GM18873 (cell line): ENCODE results near the gene PPM1L.
"Not testable (repeated sequence)": the region's sequence is repeated elsewhere in the genome, so short reads cannot be mapped to it uniquely, and the experiment has no call there.

Experiments
- ATAC-seq: cut with Tn5 transposase; IDR thresholded peaks from one replicate; pipeline ENCODE4 v1.9.1; 2021; ENCODE audit warnings: mild to moderate bottlenecking, moderate library complexity, moderate number of reproducible peaks; ENCODE audit not compliant: unreplicated experiment, low FRiP score

PPM1L gene

GRCh38 chr3:160755776-160756304, at the start of gene PPM1L:
PPM1L (plus strand) TSS chr3:160756231.
- ATAC-seq = peak; percentile 53

DNA sequence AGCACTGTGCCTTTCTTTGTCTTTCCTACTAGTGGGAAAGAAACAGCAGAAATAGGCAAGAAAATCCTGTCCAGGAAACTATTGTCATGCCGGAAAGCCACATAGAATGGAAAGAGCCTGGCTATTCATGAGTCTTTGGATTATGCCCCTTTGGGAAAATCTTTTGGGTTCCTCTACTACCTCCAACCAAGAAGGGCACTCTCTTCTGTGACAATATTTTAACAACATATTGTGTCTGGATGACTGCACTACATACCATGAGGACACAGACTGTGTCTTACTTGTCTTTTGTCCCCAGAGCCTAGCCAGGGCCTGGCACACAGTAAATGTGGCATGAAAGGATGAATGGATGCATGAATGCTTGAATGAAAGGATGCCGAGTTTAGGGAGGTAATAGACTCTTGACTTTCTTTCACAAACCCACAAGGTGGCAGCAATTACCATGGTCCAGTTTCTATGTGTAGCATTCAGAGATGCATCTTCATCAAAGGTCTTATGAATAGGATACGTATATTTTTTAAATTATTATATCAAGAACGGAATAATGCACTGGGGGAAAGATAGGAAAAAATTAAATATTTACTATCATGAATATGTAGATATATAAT, 48.7 kb upstream of the PPM1L start:
- peak; percentile 69 for ATAC-seq

DNA sequence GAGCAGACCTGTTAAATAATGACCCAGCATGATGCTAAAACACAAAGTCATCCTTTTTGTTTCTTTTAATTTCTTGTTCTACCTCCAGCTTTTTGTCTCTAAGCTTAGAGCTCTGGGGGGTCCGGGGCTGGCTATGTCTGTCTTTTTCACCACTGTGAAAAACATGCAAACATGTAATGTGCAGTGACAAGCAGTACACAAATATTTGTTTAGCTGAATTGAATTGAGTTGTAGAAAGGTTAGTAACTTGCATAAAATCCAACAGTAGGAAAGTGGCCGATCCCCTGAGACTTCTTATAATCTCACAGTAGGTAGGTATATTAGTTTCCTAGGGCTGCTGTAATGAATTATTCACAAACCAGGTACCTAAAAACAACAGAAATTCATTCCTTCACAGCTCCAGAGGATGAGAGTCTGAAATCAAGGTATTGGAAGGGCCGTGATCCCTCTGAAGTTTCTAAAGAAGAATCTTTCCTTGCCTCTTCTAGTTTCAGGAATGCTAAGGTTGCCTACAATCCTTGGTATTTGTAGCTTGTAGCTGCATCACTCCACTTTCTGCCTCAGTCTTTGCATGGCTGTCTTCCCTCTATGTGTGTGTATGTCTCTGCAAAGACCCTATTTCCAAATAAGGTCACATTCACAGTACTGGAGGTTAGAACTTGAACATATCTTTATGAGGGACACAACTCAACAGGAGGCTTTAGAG, 46.4 kb upstream of the PPM1L start:
- ATAC-seq = no peak

DNA sequence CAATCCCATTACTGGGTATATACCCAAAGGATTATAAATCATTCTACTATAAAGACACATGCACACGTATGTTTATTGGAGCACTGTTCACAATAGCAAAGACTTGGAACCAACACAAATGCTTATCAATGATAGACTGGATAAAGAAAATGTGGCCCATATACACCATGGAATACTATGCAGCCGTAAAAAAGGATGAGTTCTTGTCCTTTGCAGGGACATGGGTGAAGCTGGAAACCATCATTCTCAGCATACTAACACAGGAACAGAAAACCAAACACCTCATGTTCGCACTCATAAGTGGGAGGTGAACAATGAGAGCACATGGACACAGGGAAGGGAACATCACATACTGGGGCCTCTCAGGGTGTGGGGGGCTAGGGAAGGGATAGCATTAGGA, 42.9 kb upstream of the PPM1L start:
- not testable (repeated sequence) for ATAC-seq

- no peak for ATAC-seq
These were observed 36.3 kb upstream of the PPM1L start for GRCh38 chr3:160719710-160720109.

DNA sequence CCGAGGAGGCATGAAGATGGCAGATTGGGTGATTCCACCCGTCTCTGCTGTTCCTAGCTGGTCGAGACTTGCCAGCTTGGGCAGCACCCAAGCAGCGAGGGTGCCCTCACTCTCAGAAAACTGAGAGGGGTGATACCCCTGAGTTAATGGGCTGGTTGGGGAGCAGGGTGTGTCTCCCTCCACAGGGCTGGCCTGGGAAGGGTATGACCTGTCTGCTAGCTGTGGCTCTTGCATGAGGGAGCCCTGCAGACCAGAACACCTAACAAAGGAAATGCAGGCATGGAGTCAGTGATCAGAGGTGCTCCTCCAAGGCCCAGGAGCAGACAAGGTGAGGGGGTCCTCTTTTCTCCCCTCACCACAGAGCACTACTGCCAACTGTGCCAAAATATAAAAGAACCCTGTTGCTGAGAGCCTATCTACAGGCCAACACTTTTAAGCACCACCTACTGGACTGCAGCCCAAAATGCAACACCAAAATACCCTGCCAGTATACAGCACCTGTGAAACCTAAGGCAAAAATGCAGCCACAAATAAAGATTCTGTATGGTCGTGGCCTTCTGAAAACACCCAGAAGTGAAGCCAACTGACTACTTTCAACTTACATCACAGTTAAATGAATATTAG, 35.8 kb upstream of the PPM1L start:
- no peak for ATAC-seq

- no peak for ATAC-seq
These were observed 33.7 kb upstream of the PPM1L start for GRCh38 chr3:160722331-160722730.

DNA sequence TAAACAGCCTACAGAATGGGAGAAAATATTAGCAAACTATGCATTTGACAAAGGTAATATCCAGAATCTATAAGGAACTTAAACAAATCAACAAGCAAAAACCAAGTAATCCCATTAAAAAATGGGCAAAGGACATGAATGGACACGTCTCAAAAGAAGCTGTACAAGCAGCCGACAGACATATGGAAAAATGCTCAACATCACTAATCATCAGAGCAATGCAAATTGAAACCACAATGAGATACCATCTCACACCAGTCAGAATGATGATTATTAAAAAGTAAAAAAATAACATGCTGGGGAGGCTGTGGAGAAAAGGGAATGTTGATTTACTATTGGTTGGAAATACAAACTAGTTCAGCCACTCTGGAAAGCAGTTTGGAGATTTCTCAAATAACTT, 30.7 kb upstream of the PPM1L start:
- ATAC-seq = no peak

- no peak for ATAC-seq
These were observed 20.2 kb upstream of the PPM1L start for GRCh38 chr3:160735826-160736225.

- ATAC-seq = no peak
These were observed 18.0 kb upstream of the PPM1L start for GRCh38 chr3:160738048-160738447.

DNA sequence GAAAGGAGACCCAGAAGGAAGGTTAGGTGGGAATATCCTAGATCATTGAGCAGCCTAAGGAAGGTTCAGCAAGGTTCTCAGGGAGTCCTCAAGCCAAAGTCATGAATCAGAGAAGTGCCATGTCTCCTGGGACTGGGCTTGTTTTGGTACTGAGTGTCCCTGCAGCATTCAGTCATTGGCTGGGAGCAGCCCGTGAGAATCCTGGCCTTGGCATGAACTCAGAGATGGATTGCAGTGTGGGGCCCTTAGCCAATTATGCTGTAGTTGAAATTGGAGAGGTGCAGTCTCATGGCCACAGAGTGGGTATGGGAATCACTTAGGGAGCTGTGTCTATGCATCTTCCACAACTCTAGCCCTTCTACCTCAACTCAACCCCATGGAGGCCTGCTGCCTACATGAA, 17.0 kb upstream of the PPM1L start:
- no peak for ATAC-seq

- no peak for ATAC-seq
These were observed 9.1 kb upstream of the PPM1L start for GRCh38 chr3:160746976-160747375.

GRCh38 chr3:160747422-160747821, 8.6 kb upstream of the PPM1L start:
- ATAC-seq = no peak

GRCh38 chr3:160748231-160748630, 7.8 kb upstream of the PPM1L start:
- ATAC-seq = no peak

GRCh38 chr3:160748787-160749186, 7.2 kb upstream of the PPM1L start:
- ATAC-seq = no peak

DNA sequence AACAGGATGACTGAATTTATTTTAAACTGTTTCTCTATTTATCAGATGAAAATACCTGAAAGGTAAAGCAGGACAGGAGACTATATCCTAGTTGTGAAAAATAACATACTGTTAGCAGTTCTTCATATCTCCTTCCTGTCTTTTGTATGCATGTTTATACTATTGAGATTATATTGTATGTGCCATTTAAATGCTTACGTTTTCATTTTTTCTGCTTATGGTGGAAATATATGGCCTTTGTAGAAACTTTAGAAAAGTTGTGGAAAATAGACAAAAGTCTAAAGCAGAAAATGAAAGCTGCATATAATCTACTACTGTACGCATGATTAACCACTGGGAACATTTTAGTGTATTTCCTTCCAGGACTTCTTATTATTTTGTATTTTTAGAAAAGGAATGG, 2.1 kb upstream of the PPM1L start:
- ATAC-seq = no peak

DNA sequence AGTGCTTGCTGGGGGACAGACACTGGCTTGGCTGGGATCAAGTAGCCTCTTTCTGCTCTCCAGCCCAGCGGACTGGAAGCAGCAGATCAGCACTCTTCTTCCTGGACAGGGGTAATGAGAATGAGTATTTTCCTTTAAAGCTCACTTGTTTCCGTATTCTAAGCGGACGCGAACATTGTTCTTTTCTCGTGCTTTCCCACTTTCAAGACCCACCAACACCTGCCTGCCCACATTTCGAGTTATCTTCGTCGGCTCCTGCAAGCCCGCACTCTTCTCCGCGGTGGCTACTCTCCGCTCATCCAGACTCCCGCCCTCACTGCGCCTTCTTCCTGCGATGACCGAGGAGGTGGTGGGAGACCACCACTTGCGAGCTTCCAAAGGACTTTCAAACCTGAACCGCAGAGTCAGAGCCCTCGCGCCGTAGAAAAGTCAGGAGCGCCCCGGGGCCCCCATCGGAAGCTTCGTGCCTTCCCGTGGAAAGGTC, 1.6 kb upstream of the PPM1L start:
- ATAC-seq = no peak

GRCh38 chr3:160754855-160755747, 930 bp upstream of the PPM1L start:
- ATAC-seq = peak; percentile 84

GRCh38 chr3:160757233-160758106, 1.4 kb downstream of the PPM1L start:
- ATAC-seq = no peak
